ENCODE measurements around the gene PHF21B. TPM values are rescaled to one million over a fixed set of nuclear protein-coding genes. Genes with fewer than 3 reads are reported as not detected.

Gene PHF21B
- total and polyA plus RNA-seq, 12 donors, result 0.07 to 0.98 (median 0.50) TPM; not detected in 4

GRCh38 chr22:45008751-45009605 is 827 bp downstream of the PHF21B start:
- DNase-seq, result no peak
- 0 to 1% methylated on average over 86 to 90 of the region's 90 CpGs for WGBS, 2 donors
- TF ChIP-seq CTCF (IDR thresholded peaks at IDR 0.05), result no peak
- H3K27me3 ChIP-seq, result peaks cover 0 to 89% (median 68%) of the 10 kb centered on the region in 7 donors
- H3K9me3 ChIP-seq, result no peaks in the 10 kb centered on the region
- no peak overlapping the region for H3K27ac ChIP-seq
- H3K36me3 ChIP-seq, result no peaks in the 10 kb centered on the region
- intact Hi-C loops (cut with DNase I), result no loop called here
- H3K4me1 ChIP-seq, result peaks cover 0 to 38% (median 26%) of the 10 kb centered on the region in 9 donors
- peak overlapping the region; percentile 25 to 71 (median 58) for H3K4me3 ChIP-seq
- ATAC-seq, result no peak

- peak in 1 of 2 donors; percentile 8 for DNase-seq
- 0 to 1% methylated on average over 46 of the region's 46 CpGs for WGBS, 2 donors
- TF ChIP-seq CTCF (IDR thresholded peaks at IDR 0.05), result no peak
- Histone ChIP-seq H3K4me1 (peaks cover 0 to 38% (median 26%) of the 10 kb centered on the region in 9 donors), H3K36me3 (no peaks in the 10 kb centered on the region), H3K27me3 (peaks cover 0 to 96% (median 70%) of the 10 kb centered on the region in 7 donors), H3K27ac (peak overlapping the region in 3 of 10 donors; percentile 12 to 74 (median 65)), H3K9me3 (no peaks in the 10 kb centered on the region), H3K4me3 (peak overlapping the region in 9 of 10 donors; percentile 35 to 68 (median 58))
- intact Hi-C loops (cut with DNase I), result no loop called here
- no peak for ATAC-seq
Observed at GRCh38 chr22:45008186-45008681, 1.6 kb downstream of the PHF21B start.

- 0 to 2% methylated on average over 47 to 67 of the region's 90 CpGs for WGBS, 2 donors
- TF ChIP-seq CTCF (IDR thresholded peaks at IDR 0.05), result no peak
- intact Hi-C loops (cut with DNase I), result no loop called here
- peak; percentile 23 to 27 for DNase-seq
- Histone ChIP-seq H3K4me1 (peaks cover 0 to 38% (median 26%) of the 10 kb centered on the region in 9 donors), H3K36me3 (no peaks in the 10 kb centered on the region), H3K4me3 (peak overlapping the region; percentile 18 to 68 (median 56)), H3K27me3 (peaks cover 0 to 94% (median 70%) of the 10 kb centered on the region in 7 donors), H3K9me3 (no peaks in the 10 kb centered on the region), H3K27ac (peak overlapping the region in 5 of 10 donors; percentile 11 to 74 (median 65))
- ATAC-seq, result peak in 7 of 8 donors; percentile 18 to 60 (median 47)
Observed at GRCh38 chr22:45007391-45008185, 2.2 kb downstream of the PHF21B start.

- DNase-seq (peak in 1 of 2 donors; percentile 18), ATAC-seq (peak in 5 of 8 donors; percentile 37 to 65 (median 48))
- Histone ChIP-seq H3K9me3 (no peaks in the 10 kb centered on the region), H3K27ac (peak overlapping the region in 6 of 10 donors; percentile 11 to 74 (median 50)), H3K27me3 (peaks cover 0 to 88% (median 66%) of the 10 kb centered on the region in 7 donors), H3K4me1 (peaks cover 0 to 38% (median 26%) of the 10 kb centered on the region in 9 donors), H3K4me3 (peak overlapping the region; percentile 18 to 68 (median 56)), H3K36me3 (no peaks in the 10 kb centered on the region)
- intact Hi-C loops (cut with DNase I), result no loop called here
- TF ChIP-seq CTCF (IDR thresholded peaks at IDR 0.05), result no peak
- WGBS, 2 donors, result 1% methylated on average over 33 to 44 of the region's 44 CpGs
Observed at GRCh38 chr22:45006964-45007390, 2.8 kb downstream of the PHF21B start.

Measured in heart right ventricle (tissue), 16 donors.